OCI-LY7 (cell line): ENCODE data around the gene ARMH1.

Source experiments
- EZH2phosphoT487 ChIP-seq: fragments of 200-600 bp; sonication (generic); IDR thresholded peaks from 2 replicates; pipeline ENCODE4 v1.6.1; 2018; ENCODE audit warnings: low read depth, borderline replicate concordance, mild to moderate bottlenecking, mixed run types, antibody characterized with exemption, low read length, moderate library complexity, mixed read lengths
- TF ChIP-seq, protein P1 (sequence below): fragments of 200-600 bp; sonication (generic); conservative IDR thresholded peaks from 2 replicates; pipeline ENCODE4 v1.5.1; 2014; ENCODE audit warnings: mild to moderate bottlenecking, antibody characterized with exemption, low read length, moderate library complexity, mixed read lengths

DNA sequence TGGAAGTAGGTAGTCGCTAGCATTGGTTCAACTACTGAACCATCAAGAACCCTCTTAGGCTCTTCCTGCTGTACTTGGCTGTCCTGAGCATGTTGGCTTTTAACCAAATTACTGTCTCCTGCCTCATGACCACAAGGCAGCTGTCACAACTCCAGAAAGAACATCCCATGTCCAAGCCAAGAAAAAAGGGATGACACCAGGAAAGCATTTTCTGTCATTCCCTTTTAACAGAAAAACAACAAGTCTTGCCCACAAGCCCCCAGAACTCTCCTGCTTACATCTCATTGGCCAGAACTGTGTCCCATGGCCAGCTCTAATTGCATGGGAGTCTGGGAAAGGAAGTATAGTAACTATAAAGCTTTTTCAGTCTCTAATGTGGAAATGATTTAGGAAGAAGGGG is 58.9 kb downstream of the ARMH1 start:
- TF ChIP-seq, protein P1, sequence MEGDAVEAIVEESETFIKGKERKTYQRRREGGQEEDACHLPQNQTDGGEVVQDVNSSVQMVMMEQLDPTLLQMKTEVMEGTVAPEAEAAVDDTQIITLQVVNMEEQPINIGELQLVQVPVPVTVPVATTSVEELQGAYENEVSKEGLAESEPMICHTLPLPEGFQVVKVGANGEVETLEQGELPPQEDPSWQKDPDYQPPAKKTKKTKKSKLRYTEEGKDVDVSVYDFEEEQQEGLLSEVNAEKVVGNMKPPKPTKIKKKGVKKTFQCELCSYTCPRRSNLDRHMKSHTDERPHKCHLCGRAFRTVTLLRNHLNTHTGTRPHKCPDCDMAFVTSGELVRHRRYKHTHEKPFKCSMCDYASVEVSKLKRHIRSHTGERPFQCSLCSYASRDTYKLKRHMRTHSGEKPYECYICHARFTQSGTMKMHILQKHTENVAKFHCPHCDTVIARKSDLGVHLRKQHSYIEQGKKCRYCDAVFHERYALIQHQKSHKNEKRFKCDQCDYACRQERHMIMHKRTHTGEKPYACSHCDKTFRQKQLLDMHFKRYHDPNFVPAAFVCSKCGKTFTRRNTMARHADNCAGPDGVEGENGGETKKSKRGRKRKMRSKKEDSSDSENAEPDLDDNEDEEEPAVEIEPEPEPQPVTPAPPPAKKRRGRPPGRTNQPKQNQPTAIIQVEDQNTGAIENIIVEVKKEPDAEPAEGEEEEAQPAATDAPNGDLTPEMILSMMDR = no peak
- TF ChIP-seq EZH2phosphoT487 = no peak
